H9 (cell line): Measurements from ENCODE around the gene SEMA5A. TPM values are rescaled to one million over a fixed set of nuclear protein-coding genes. Genes with fewer than 3 reads are reported as not detected.

Experiments
- DNase-seq: peaks from one replicate; pipeline ENCODE4 v3.0.0-alpha.2; 2017
- H2AFZ ChIP-seq: one replicate; pipeline ENCODE4 v1.6.1; 2013; ENCODE audit warnings: mild to moderate bottlenecking, low read length, control low read depth, moderate library complexity
- H2AK5ac ChIP-seq: 2 replicates; pipeline ENCODE4 v1.6.1; 2013; ENCODE audit warnings: low read length, control low read depth, mixed read lengths; ENCODE audit not compliant: insufficient read length
- H2BK120ac ChIP-seq: one replicate; pipeline ENCODE4 v1.6.1; 2013; ENCODE audit warnings: low read depth, mild to moderate bottlenecking, low read length, control low read depth, inconsistent platforms; ENCODE audit not compliant: poor library complexity, severe bottlenecking
- H2BK12ac ChIP-seq: 2 replicates; pipeline ENCODE4 v1.6.1; 2013; ENCODE audit warnings: low read length, control low read depth, mixed read lengths, low read depth; ENCODE audit not compliant: insufficient read length
- H2BK15ac ChIP-seq: 2 replicates; pipeline ENCODE4 v1.6.1; 2013; ENCODE audit warnings: low read depth, low read length, control low read depth
- H2BK20ac ChIP-seq: one replicate; pipeline ENCODE4 v1.6.1; 2013; ENCODE audit warnings: low read depth, mild to moderate bottlenecking, low read length, control low read depth, inconsistent platforms; ENCODE audit not compliant: poor library complexity, severe bottlenecking
- H2BK5ac ChIP-seq: 2 replicates; pipeline ENCODE4 v1.6.1; 2013; ENCODE audit warnings: low read length, control low read depth, mixed read lengths; ENCODE audit not compliant: insufficient read length
- H3K14ac ChIP-seq: 2 replicates; pipeline ENCODE4 v1.6.1; 2013; ENCODE audit warnings: low read length, control low read depth; ENCODE audit not compliant: insufficient read depth
- H3K18ac ChIP-seq: 2 replicates; pipeline ENCODE4 v1.6.1; 2013; ENCODE audit warnings: low read depth, mild to moderate bottlenecking, mixed read lengths, low read length, control low read depth; ENCODE audit not compliant: insufficient read length
- H3K23ac ChIP-seq: 2 replicates; pipeline ENCODE4 v1.6.1; 2013; ENCODE audit warnings: low read length, control low read depth, mixed read lengths, low read depth; ENCODE audit not compliant: insufficient read length
- H3K23me2 ChIP-seq: 2 replicates; pipeline ENCODE4 v1.6.1; 2013; ENCODE audit warnings: low read depth, mild to moderate bottlenecking, mixed read lengths, low read length, control low read depth; ENCODE audit not compliant: insufficient read length, poor library complexity, severe bottlenecking
- H3K27ac ChIP-seq: 2 replicates; pipeline ENCODE4 v1.5.1; 2013; ENCODE audit warnings: low read length, control low read depth, mixed read lengths, low read depth; ENCODE audit not compliant: insufficient read length
- H3K27me3 ChIP-seq: 2 replicates; pipeline ENCODE4 v1.6.1; 2013; ENCODE audit warnings: low read length, control low read depth, inconsistent platforms; ENCODE audit not compliant: insufficient read depth
- H3K4ac ChIP-seq: 2 replicates; pipeline ENCODE4 v1.6.1; 2013; ENCODE audit warnings: low read depth, mild to moderate bottlenecking, control low read depth, inconsistent platforms, low read length, moderate library complexity
- H3K4me1 ChIP-seq: 2 replicates; pipeline ENCODE4 v1.6.1; 2013; ENCODE audit warnings: low read length, control low read depth, inconsistent platforms; ENCODE audit not compliant: insufficient read depth
- H3K4me2 ChIP-seq: 2 replicates; pipeline ENCODE4 v1.6.1; 2013; ENCODE audit warnings: low read length, control low read depth, mixed read lengths; ENCODE audit not compliant: insufficient read length, insufficient read depth
- H3K56ac ChIP-seq: 2 replicates; pipeline ENCODE4 v1.6.1; 2013; ENCODE audit warnings: low read depth, mild to moderate bottlenecking, mixed read lengths, low read length, control low read depth; ENCODE audit not compliant: insufficient read length
- H3K79me1 ChIP-seq: 2 replicates; pipeline ENCODE4 v1.6.1; 2013; ENCODE audit warnings: low read depth, mild to moderate bottlenecking, moderate library complexity, low read length, control low read depth, inconsistent platforms; ENCODE audit not compliant: insufficient read depth, poor library complexity, severe bottlenecking
- H3K79me2 ChIP-seq: 2 replicates; pipeline ENCODE4 v1.6.1; 2013; ENCODE audit warnings: low read length, control low read depth, inconsistent platforms; ENCODE audit not compliant: insufficient read depth
- H3K9ac ChIP-seq: 2 replicates; pipeline ENCODE4 v1.6.1; 2013; ENCODE audit warnings: low read length, control low read depth, mixed read lengths; ENCODE audit not compliant: insufficient read length; ENCODE audit errors: extremely low read depth
- H3K9me3 ChIP-seq: one replicate; pipeline ENCODE4 v1.6.1; 2013; ENCODE audit warnings: low read depth, low read length, inconsistent platforms; ENCODE audit not compliant: control insufficient read depth
- H3T11ph ChIP-seq: one replicate; pipeline ENCODE4 v1.6.1; 2013; ENCODE audit warnings: mild to moderate bottlenecking, low read length, control low read depth, inconsistent platforms
- H4K20me1 ChIP-seq: one replicate; pipeline ENCODE4 v1.6.1; 2013; ENCODE audit not compliant: control insufficient read depth, insufficient read length, insufficient read depth
- H4K5ac ChIP-seq: 2 replicates; pipeline ENCODE4 v1.6.1; 2013; ENCODE audit warnings: low read depth, mild to moderate bottlenecking, mixed read lengths, low read length, control low read depth; ENCODE audit not compliant: insufficient read length
- H4K8ac ChIP-seq: replicated peaks from 2 replicates; pipeline ENCODE4 v1.6.1; 2013; ENCODE audit warnings: low read length, control low read depth, mixed read lengths, low read depth; ENCODE audit not compliant: insufficient read length
- H4K91ac ChIP-seq: 2 replicates; pipeline ENCODE4 v1.6.1; 2013; ENCODE audit warnings: low read depth, mild to moderate bottlenecking, moderate library complexity, mixed read lengths, low read length, control low read depth; ENCODE audit not compliant: insufficient read length
- H3K27ac Mint-ChIP-seq, 3 experiments: 2 replicates in 2 of 3; 3 replicates in 1 of 3; pipeline ENCODE4 v1.8.0; 2020 to 2021; ENCODE audit warnings: mixed read lengths in 3 of 3, mild to moderate bottlenecking in 1 of 3, moderate library complexity in 1 of 3
- H3K27me3 Mint-ChIP-seq: 2 replicates; pipeline ENCODE4 v1.8.0; 2021; ENCODE audit warnings: low read depth, mild to moderate bottlenecking, moderate library complexity, mixed read lengths
- H3K36me3 Mint-ChIP-seq, 3 experiments: 2 replicates in 2 of 3; 3 replicates in 1 of 3; pipeline ENCODE4 v1.8.0; 2020 to 2021; ENCODE audit warnings: low read depth in 3 of 3, mixed read lengths in 3 of 3; ENCODE audit not compliant: insufficient read depth in 1 of 3
- H3K4me1 Mint-ChIP-seq, 2 experiments: 2 replicates each; pipeline ENCODE4 v1.8.0; 2020; ENCODE audit warnings: mixed read lengths in 2 of 2
- H3K4me3 Mint-ChIP-seq, 2 experiments: 2 replicates in 1 of 2; 3 replicates in 1 of 2; pipeline ENCODE4 v1.8.0; 2020 to 2021; ENCODE audit warnings: mild to moderate bottlenecking in 2 of 2, mixed read lengths in 2 of 2, moderate library complexity in 1 of 2
- H3K9me3 Mint-ChIP-seq, 2 experiments: 2 replicates in 1 of 2; 3 replicates in 1 of 2; pipeline ENCODE4 v1.8.0; 2020; ENCODE audit warnings: mild to moderate bottlenecking in 2 of 2, mixed read lengths in 2 of 2, moderate library complexity in 1 of 2
- total RNA-seq: library from RNA; stranded (reverse); gene quantifications from 2 replicates; pipeline ENCODE4 v1.2.1, GENCODE V29; 2021
- TF ChIP-seq, protein P1 (sequence below): fragments of 200-600 bp; sonication (generic); conservative IDR thresholded peaks from 3 replicates; pipeline ENCODE4 v1.8.0; 2021; ENCODE audit warnings: antibody characterized with exemption, mild to moderate bottlenecking

SEMA5A gene
- total RNA-seq, 1 experiment from 2014 or later = 4.3 TPM

DNA sequence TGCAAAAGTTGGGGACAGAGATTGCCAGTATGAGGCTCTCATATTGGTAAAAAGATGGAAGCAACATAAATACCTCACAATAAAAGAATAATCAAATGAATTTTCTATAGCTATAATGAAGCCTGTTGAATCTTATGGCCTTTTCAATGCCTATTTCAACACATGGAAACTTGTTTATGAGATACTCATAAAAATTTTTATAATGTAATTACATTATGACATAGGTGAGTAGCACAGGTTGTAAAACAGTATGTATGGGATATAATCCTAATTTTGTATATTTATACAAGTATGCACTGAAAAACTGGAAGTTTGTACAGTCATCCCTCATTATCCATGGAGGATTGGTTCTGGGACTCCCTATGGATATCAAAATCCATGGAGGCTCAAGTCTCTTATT lies 21.2 kb upstream of the SEMA5A start:
- Histone ChIP-seq H3T11ph (no peak overlapping the region), H3K27ac (no peak overlapping the region), H3K18ac (no peak overlapping the region), H3K23ac (no peak overlapping the region), H2AK5ac (no peak overlapping the region), H2BK15ac (no peak overlapping the region), H3K9me3 (no peaks in the 10 kb centered on the region), H2BK12ac (no peak overlapping the region), H3K79me1 (no peaks in the 10 kb centered on the region), H2BK120ac (no peak overlapping the region), H3K4ac (no peak overlapping the region), H3K4me1 (no peaks in the 10 kb centered on the region), H4K5ac (no peak overlapping the region), H3K14ac (no peak overlapping the region), H3K4me2 (no peak overlapping the region), H3K23me2 (no peaks in the 10 kb centered on the region), H4K8ac (no peak overlapping the region), H3K56ac (no peak overlapping the region), H3K79me2 (no peaks in the 10 kb centered on the region), H3K9ac (no peak overlapping the region), H2AFZ (no peak overlapping the region), H2BK20ac (no peak overlapping the region), H2BK5ac (no peak overlapping the region), H3K27me3 (no peaks in the 10 kb centered on the region), H4K20me1 (no peaks in the 10 kb centered on the region), H4K91ac (no peak overlapping the region)
- H3K27ac Mint-ChIP-seq = no peak overlapping the region
- no peaks in the 10 kb centered on the region for H3K27me3 Mint-ChIP-seq
- no peaks in the 10 kb centered on the region for H3K9me3 Mint-ChIP-seq
- no peak for DNase-seq
- no peaks in the 10 kb centered on the region for H3K36me3 Mint-ChIP-seq
- no peak overlapping the region for H3K4me3 Mint-ChIP-seq
- peaks cover 5 to 8% of the 10 kb centered on the region in 2 experiments; a peak in 3 of 4 replicates for H3K4me1 Mint-ChIP-seq
- TF ChIP-seq, protein P1, sequence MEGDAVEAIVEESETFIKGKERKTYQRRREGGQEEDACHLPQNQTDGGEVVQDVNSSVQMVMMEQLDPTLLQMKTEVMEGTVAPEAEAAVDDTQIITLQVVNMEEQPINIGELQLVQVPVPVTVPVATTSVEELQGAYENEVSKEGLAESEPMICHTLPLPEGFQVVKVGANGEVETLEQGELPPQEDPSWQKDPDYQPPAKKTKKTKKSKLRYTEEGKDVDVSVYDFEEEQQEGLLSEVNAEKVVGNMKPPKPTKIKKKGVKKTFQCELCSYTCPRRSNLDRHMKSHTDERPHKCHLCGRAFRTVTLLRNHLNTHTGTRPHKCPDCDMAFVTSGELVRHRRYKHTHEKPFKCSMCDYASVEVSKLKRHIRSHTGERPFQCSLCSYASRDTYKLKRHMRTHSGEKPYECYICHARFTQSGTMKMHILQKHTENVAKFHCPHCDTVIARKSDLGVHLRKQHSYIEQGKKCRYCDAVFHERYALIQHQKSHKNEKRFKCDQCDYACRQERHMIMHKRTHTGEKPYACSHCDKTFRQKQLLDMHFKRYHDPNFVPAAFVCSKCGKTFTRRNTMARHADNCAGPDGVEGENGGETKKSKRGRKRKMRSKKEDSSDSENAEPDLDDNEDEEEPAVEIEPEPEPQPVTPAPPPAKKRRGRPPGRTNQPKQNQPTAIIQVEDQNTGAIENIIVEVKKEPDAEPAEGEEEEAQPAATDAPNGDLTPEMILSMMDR = no peak
